KMS-11 (cell line): Measurements from ENCODE around the gene GALNTL6.

Source experiments
- H2AFZ ChIP-seq: fragments of 200-600 bp; sonication (generic); 2 replicates; pipeline ENCODE4 v1.6.1; 2016; ENCODE audit warnings: antibody characterized with exemption, mixed run types, low read depth
- H3K27ac ChIP-seq: fragments of 200-600 bp; sonication (generic); 2 replicates; pipeline ENCODE4 v1.6.1; 2016; ENCODE audit warnings: mild to moderate bottlenecking, mixed run types
- H3K27me3 ChIP-seq: fragments of 200-600 bp; sonication (generic); 2 replicates; pipeline ENCODE4 v1.6.1; 2017; ENCODE audit warnings: mild to moderate bottlenecking, low read depth, mixed run types, moderate library complexity; ENCODE audit not compliant: insufficient read depth
- H3K36me3 ChIP-seq: fragments of 200-600 bp; sonication (generic); 2 replicates; pipeline ENCODE4 v1.6.1; 2017; ENCODE audit warnings: mild to moderate bottlenecking, mixed run types; ENCODE audit not compliant: insufficient read depth
- H3K4me1 ChIP-seq: fragments of 200-600 bp; sonication (generic); 2 replicates; pipeline ENCODE4 v1.6.1; 2016; ENCODE audit warnings: mild to moderate bottlenecking, low read depth, mixed run types; ENCODE audit not compliant: poor library complexity, severe bottlenecking
- H3K4me2 ChIP-seq: fragments of 200-600 bp; sonication (generic); 2 replicates; pipeline ENCODE4 v1.7.0; 2016; ENCODE audit warnings: mild to moderate bottlenecking, mixed run types
- H3K4me3 ChIP-seq: fragments of 200-600 bp; sonication (generic); IDR thresholded peaks from 2 replicates; pipeline ENCODE4 v1.6.1; 2017; ENCODE audit warnings: low read depth, low read length, mixed read lengths; ENCODE audit not compliant: insufficient read depth
- H3K79me2 ChIP-seq: fragments of 200-600 bp; sonication (generic); 2 replicates; pipeline ENCODE4 v1.6.1; 2016; ENCODE audit warnings: low read depth, mixed run types; ENCODE audit not compliant: insufficient read depth
- H3K9ac ChIP-seq: fragments of 200-600 bp; sonication (generic); 2 replicates; pipeline ENCODE4 v1.6.1; 2016; ENCODE audit warnings: mild to moderate bottlenecking, mixed run types
- H4K20me1 ChIP-seq: fragments of 200-600 bp; sonication (generic); 2 replicates; pipeline ENCODE4 v1.6.1; 2016; ENCODE audit warnings: mild to moderate bottlenecking, mixed run types; ENCODE audit not compliant: insufficient read depth
- CTCF ChIP-seq: fragments of 200-600 bp; sonication (generic); conservative IDR thresholded peaks from 2 replicates; pipeline ENCODE4 v1.6.1; 2017; ENCODE audit warnings: low read depth, mild to moderate bottlenecking, antibody characterized with exemption, low read length, moderate library complexity, mixed read lengths

Gene GALNTL6

DNA sequence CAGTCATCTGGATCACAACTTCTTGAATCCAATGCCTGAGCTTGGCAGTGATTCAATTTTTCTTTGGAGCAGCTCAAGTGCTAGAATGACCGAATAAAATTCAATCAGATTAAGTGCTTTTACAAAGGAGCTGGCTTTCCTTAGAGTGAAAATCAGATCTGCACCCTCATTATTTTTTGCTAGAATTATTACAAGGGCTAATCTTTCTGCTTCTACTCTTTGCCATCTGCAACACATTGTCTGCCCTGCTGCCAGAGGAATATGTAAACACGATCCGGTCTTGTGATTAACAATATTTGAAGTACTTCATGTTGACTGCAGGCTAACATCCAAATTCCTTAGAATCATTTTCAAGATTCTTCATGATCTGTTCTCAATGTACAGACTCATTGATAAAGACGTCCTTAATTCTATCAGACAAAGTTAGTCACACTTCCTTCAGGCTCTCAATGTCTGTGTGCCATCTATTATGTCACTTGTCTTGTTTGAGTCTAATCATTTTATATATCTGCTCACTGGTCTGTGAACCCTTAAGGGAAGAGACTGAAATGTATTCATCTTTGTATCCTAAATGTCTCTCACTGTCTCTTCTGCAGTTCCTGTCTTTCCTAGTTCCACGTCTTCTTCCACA, 531.2 kb downstream of the GALNTL6 start:
- no peak overlapping the region for H3K4me2 ChIP-seq
- no peaks in the 10 kb centered on the region for H3K79me2 ChIP-seq
- H3K27me3 ChIP-seq = no peaks in the 10 kb centered on the region
- H4K20me1 ChIP-seq = no peaks in the 10 kb centered on the region
- TF ChIP-seq CTCF = no peak
- no peak overlapping the region for H3K27ac ChIP-seq
- no peak overlapping the region for H3K9ac ChIP-seq
- no peaks in the 10 kb centered on the region for H3K4me1 ChIP-seq
- no peak overlapping the region for H3K4me3 ChIP-seq
- H3K36me3 ChIP-seq = no peaks in the 10 kb centered on the region
- no peak overlapping the region for H2AFZ ChIP-seq

- H2AFZ ChIP-seq = no peak overlapping the region
- no peaks in the 10 kb centered on the region for H4K20me1 ChIP-seq
- no peak for TF ChIP-seq CTCF
- H3K4me1 ChIP-seq = no peaks in the 10 kb centered on the region
- H3K36me3 ChIP-seq = no peaks in the 10 kb centered on the region
- H3K79me2 ChIP-seq = no peaks in the 10 kb centered on the region
- no peak overlapping the region for H3K4me2 ChIP-seq
- no peak overlapping the region for H3K9ac ChIP-seq
- H3K27me3 ChIP-seq = no peaks in the 10 kb centered on the region
- H3K27ac ChIP-seq = no peak overlapping the region
- no peak overlapping the region for H3K4me3 ChIP-seq
Observed at GRCh38 chr4:172348426-172348825, 535.2 kb downstream of the GALNTL6 start.

DNA sequence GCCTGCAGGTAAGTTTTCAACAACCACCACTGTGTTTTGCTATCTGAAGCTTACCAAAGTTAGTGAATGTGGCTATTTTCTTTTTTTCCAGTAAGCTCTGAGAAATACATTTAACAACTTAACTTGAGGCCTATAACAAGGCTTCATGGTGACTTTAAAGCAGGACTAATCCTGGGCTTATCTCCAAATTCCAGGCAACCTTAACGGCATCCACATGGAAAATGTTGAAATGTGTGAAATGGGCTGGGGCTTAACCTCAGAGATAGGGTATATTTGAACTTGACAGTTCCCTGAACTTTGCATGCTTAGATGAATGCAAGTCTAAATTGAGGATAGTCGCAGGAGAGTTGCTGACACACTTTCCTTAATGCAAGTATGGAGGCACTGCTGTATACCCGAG, 539.2 kb downstream of the GALNTL6 start:
- no peak overlapping the region for H3K4me3 ChIP-seq
- H2AFZ ChIP-seq = no peak overlapping the region
- H3K36me3 ChIP-seq = no peaks in the 10 kb centered on the region
- no peak for TF ChIP-seq CTCF
- H3K4me1 ChIP-seq = no peaks in the 10 kb centered on the region
- H3K4me2 ChIP-seq = no peak overlapping the region
- H4K20me1 ChIP-seq = no peaks in the 10 kb centered on the region
- no peak overlapping the region for H3K9ac ChIP-seq
- H3K27ac ChIP-seq = no peak overlapping the region
- no peaks in the 10 kb centered on the region for H3K79me2 ChIP-seq
- no peaks in the 10 kb centered on the region for H3K27me3 ChIP-seq

GRCh38 chr4:172356016-172356415, 542.8 kb downstream of the GALNTL6 start:
- no peak overlapping the region for H3K27ac ChIP-seq
- H3K4me1 ChIP-seq = no peaks in the 10 kb centered on the region
- H3K27me3 ChIP-seq = no peaks in the 10 kb centered on the region
- no peak overlapping the region for H2AFZ ChIP-seq
- H3K36me3 ChIP-seq = no peaks in the 10 kb centered on the region
- TF ChIP-seq CTCF = no peak
- H3K79me2 ChIP-seq = no peaks in the 10 kb centered on the region
- H4K20me1 ChIP-seq = no peaks in the 10 kb centered on the region
- H3K9ac ChIP-seq = no peak overlapping the region
- H3K4me3 ChIP-seq = no peak overlapping the region
- no peak overlapping the region for H3K4me2 ChIP-seq
